ENCODE data around the gene ZACN.

GRCh38 chr17:76046064-76046463 lies 32.9 kb upstream of the ZACN start:
- TF ChIP-seq CTCF (IDR thresholded peaks at IDR 0.05; ENCODE audit: poor library complexity, severe bottlenecking) (no peak), RAD21 (conservative IDR thresholded peaks at IDR 0.05) (no peak)

All from neural cell (in vitro differentiated cells).